GM21381 (cell line): ENCODE data around the gene ARID3A.
"Not testable (repeated sequence)": the region's sequence is repeated elsewhere in the genome, so short reads cannot be mapped to it uniquely, and the experiment has no call there.

Source experiments
- ATAC-seq: cut with Tn5 transposase; IDR thresholded peaks from one replicate; pipeline ENCODE4 v1.9.1; 2021; ENCODE audit warnings: mild to moderate bottlenecking, moderate library complexity; ENCODE audit not compliant: unreplicated experiment

ARID3A gene

GRCh38 chr19:1013218-1013617, 87.4 kb downstream of the ARID3A start:
- ATAC-seq = no peak

DNA sequence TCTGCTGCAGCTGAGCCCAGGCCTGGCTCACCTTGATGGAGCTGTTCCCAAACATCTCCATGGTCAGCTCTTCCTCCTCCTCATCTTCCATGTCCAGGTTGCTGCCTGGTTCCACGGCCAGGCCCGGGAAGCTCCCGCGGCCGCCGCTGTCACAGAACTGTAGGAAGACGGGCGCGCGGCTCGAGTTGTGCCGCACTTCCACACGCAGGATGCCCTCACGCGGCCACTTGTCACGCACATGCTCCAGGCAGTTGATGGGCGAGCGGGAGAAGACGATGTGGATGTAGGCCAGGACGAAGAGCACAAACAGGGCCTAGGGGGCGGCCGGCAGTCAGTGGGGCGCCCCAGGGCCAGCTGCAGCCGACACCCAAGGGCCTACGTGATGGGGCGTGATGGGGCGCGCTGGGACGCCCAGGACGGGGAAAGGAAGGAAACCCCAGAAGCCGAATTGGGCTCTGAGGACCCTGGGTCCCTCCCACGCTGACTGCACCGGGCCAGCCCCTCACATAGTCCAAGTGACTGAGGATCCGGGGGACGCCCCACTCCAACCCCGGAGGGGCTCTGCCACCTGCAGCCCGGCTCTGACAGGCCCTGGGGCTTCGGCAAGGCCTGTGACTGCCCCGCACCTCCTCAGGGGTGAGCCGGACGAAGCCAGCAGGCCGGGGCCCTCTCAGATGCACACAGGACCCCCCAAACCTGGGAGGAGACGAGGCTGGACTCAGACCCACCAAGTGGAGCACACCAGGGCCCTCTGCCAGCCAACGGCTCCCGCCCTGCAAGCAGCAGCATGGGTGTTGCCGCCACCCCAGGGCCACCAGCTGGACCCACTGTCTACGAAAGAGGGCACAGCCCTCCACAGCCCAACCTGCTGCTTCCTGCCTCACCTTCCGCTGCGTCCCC, 88.6 kb downstream of the ARID3A start:
- ATAC-seq = no peak

DNA sequence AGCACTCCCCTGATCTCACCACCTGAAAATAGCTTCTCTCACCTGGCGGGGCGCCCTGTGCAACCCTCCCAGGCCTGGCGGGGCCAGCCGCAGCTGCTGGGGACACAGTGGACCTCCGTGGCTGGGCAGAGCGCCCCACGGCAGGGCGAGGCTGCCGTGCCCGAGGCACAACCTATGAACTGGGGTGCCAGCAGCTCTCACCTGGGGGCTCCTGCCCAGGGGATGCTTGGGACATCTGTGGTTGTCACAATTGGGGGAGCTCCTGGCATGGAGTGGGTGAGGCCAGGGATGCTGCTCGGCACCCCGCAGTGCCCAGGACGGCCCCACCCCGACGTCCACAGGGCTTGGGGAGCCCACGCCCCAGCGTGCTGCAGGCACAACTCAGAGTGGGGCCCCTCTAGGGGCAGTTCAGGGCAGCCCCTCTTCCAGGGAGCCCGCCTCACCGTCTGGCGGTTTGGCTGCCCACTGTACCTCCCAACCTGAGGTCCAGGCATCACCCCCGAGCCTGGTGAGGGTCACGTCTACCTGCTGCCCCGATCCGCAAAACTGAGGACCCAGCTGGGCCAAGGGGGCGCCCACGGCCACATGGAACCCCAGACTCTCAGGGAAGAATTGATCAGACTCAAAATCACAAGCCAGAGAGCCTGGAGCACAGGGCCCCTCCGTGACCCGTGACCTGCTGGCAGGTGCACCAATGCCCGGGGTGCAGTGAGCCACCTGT, 89.4 kb downstream of the ARID3A start:
- ATAC-seq = no peak

DNA sequence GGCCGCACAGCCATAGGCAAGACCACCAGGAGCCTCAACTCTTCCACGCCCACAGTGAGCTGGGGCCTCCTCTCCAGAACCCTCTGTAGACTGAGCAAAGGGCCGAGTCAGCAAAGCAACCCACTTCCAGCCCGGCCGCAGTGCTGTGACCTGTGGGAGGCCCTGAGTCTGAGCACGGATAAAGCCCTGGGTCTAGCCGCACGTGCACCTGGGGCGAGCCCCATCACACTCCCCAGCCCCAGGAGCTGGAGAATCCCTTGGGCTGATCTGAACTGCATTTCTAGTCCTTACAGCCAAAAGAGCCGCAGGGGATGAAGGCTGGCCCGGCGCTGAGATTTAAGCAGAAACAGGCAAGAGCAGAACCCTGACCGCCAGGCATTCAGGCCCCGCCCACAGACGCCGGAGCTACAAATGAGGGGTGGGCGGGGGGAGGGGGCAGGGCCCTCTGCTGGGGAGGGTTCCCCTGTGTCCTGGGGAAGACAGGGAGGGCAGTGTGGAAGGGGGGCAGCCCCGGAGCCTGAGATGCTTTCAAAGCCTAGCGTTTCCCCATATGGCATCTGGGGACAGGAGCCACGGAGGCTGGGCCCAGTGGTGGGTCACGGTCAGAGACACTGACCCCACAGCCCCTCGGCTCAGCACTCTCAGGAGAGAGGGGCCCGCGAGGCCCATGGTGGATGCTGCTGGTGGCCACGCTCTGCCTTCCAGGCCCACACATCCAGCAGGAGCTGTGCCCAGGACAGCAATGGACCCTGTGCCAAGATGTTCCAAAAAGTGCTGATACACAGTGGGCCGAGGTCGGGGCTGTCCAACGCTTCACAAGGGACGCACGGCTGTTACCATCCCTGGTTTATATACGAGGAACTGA, 90.2 kb downstream of the ARID3A start:
- no peak for ATAC-seq

DNA sequence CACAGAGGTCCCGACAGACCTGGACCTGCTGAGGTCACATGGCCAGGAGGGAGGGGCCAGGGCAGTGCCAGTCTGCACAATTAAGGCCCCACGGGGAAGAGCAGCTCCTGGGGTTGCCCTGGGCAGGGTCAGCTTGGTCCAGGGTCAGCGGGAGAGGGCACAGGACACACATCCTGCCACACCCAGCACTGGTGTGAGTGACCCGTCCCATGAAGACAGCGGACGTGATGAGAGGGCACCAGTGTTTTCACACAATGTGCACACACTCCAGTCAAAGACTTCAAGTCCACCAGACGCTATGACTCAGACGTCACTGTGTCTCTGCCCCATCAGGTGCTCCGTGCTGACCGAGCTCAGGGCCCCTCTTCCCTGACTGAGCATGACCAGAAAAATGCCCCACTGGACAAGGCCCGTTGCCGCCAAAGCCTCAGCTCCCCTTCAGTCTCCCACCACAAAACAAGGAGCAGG, 90.8 kb downstream of the ARID3A start:
- ATAC-seq = no peak

GRCh38 chr19:1017115-1017905, 91.5 kb downstream of the ARID3A start:
- ATAC-seq = no peak

DNA sequence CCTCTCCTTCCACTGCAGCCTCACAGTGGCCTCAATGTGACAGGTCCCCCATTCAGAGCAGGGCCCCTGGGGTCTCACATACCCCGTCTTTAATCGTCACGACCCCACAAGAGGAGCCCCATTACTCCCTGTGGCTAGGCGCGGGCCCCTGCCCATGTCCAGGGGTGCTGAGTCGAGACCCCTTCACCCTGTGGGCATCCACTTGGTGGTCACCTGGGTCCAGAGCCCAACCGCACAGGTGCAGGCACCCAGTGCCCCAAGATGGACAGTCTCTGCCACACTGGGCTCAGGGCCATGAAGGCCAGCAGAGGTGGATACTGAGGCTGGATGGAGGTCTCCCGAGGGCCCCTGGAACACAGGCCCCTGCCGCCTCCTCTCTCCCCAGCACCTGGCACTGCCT, 92.1 kb downstream of the ARID3A start:
- ATAC-seq = no peak

GRCh38 chr19:1018393-1018792, 92.6 kb downstream of the ARID3A start:
- no peak for ATAC-seq

DNA sequence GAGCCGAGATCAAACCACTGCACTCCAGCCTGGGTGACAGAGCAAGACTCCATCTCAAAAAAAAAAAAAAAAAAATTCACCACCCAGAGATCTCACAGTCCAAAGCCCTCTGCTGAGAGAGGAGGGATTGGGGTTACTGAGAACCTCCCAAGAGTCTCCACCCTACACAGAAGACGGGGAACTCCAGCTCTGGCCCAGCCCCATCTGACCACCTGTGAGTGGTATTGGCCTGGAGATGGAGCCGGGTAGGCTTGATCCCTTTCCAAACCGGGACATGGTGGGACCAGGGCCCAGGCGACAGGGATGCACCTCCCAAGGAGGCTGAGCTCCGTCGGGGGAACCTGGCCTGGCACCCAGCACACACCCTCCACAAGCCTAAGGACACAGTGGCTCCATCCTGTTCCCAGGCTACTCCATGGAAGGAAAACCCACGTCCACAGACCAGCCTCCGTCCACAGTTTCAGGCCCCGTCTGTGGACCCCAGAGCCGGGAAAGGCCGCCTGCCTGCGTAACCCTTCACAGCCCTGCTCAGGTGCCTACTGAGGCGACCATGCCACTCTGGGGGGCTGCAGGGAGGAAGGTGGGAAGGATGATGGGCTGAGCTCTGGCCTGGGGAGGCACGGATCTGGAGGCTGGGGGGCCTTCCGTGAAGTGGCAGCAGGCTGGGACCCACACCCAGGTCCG, 93.2 kb downstream of the ARID3A start:
- ATAC-seq = no peak

- ATAC-seq = no peak
These were observed 93.8 kb downstream of the ARID3A start for GRCh38 chr19:1019616-1019961.

DNA sequence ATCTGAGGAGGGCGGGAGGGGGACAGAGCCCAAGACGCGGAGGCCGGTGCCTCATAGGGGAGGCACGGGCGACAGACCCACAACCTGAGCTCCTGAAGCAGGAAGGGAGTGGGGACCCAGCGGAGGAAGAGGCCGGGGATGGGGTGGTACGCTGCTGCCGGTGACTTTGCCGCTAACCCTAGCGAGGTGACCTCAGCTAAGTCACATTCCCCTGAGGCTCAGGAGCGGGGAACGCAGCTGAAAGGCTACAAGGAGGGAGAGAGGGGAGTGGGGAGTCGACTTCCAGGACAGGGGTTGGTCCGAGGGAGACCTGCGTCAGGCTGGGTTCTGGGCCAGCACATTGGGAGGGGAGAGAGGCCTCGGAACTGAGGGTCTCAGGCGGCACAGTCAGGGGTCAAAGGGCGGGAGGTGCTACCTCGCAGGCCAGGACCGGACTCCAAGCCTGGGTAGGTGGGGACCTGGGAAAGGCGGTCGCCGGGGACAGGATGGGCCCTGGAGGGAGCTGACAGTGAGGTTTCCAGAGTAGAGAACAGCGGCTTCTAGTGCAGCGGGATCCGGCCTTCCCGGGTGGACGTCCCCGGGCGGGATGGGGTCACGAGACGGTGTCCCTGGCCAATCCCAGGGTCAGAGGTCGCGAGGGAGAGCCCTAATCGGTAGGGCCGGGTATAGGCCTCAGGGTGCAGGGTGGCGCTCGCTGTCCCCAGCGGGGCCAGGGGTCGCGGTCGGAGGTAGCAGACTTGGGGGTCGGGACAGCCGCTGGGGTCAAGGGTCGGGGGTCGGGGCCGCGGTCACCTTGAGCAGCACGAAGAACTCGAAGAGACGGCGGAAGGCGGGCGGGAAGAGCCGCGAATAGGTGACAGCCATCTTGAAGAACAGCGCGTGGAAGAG, 94.4 kb downstream of the ARID3A start:
- no peak for ATAC-seq

DNA sequence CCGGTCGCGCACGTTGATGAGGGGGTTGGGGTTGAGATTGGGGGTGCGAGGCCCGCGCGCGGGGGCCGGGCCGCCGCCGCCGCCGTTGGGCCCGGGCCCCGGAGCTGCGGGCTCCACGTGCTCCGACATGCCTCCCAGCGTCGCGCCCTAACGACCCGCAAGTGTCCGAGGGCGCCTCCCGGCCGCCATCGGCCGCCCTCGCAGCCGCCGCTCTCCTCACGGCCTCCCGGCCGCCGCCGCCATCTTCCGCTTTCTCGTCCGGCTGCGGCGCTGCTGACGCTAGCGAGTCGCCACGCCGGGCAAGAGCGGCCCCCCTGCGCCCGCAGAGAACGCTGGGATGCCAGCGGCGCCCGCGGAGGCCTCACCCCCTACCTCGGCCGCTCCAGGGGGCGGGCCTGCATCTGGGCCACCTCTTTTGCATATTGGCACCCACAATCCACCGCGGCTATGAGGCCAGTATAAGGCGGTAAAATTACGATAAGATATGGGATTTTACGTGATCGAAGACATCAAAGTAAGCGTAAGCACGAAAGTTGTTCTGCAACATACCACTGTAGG, 95.1 kb downstream of the ARID3A start, which contains the start of gene TMEM259:
Gene TMEM259 (minus strand): TSS at position 256 of the 558 bp plus-strand sequence. CDS start 127 bp downstream, at position 129.
- ATAC-seq = peak; percentile 74

DNA sequence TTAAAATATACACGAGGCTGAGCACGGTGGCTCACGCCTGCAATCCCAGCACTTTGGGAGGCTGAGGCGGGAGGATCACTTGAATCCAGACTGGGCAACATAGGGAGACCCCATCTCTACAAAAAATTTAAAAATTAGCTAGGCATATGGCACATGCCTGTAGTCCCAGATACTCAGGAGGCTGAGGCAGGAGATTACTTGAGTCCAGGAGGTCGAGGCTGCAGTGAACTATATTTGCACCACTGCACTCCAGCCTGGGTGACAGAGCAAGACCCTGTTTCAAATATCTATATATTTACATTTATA, 98.0 kb downstream of the ARID3A start:
- not testable (repeated sequence) for ATAC-seq

DNA sequence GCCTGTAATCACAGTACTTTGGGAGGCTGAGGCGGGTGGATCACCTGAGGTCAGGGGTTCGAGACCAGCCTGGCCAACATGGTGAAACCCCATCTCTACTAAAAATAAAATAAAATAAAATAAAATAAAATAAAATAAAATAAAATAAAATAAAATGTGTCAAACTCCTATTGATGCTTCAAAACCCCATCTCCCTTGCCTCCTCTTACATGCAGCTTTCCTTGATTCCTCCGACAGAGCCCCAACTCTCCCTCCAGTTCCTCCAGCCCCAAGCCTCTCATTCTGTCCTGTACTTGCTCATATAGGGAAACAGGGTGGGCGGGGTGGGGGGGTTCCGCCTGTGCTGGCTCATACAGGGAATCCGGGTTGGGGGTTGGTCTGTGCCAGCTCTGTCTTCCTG, 99.2 kb downstream of the ARID3A start:
- ATAC-seq = not testable (repeated sequence)
